Activated CD4-positive, CD25-positive, alpha-beta regulatory T cell treated with anti-CD3 and anti-CD28 coated beads, Interleukin-2, amount 50 U/mL, for 72 hours (primary cell): ENCODE measurements around the gene CDK14.
"Not testable (repeated sequence)": the region's sequence is repeated elsewhere in the genome, so short reads cannot be mapped to it uniquely, and the experiment has no call there.

ENCODE experiments used
- DNase-seq: peaks from one replicate; pipeline ENCODE4 v3.0.0; 2021

Gene CDK14

GRCh38 chr7:90920336-90920735 lies 324.2 kb downstream of the CDK14 start:
- no peak for DNase-seq

- no peak for DNase-seq
These were observed 327.4 kb downstream of the CDK14 start for GRCh38 chr7:90923541-90923997.

- not testable (repeated sequence) for DNase-seq
These were observed 332.7 kb downstream of the CDK14 start for GRCh38 chr7:90928700-90929424.

GRCh38 chr7:90931986-90932916 lies 336.1 kb downstream of the CDK14 start:
- DNase-seq, result no peak

- DNase-seq, result no peak
These were observed 336.9 kb downstream of the CDK14 start for GRCh38 chr7:90933041-90933440.

GRCh38 chr7:90933984-90934383 lies 337.9 kb downstream of the CDK14 start:
- no peak for DNase-seq

GRCh38 chr7:90938371-90938770 lies 342.2 kb downstream of the CDK14 start:
- no peak for DNase-seq

- no peak for DNase-seq
These were observed 343.5 kb downstream of the CDK14 start for GRCh38 chr7:90939666-90940065.

- DNase-seq, result no peak
These were observed 347.9 kb downstream of the CDK14 start for GRCh38 chr7:90944021-90944420.

- DNase-seq, result no peak
These were observed 349.1 kb downstream of the CDK14 start for GRCh38 chr7:90945104-90945787.

GRCh38 chr7:90946730-90947501 lies 350.8 kb downstream of the CDK14 start:
- DNase-seq, result no peak

GRCh38 chr7:90948085-90948484 lies 352.0 kb downstream of the CDK14 start:
- no peak for DNase-seq

GRCh38 chr7:90951229-90951628 lies 355.1 kb downstream of the CDK14 start:
- no peak for DNase-seq

- no peak for DNase-seq
These were observed 356.1 kb downstream of the CDK14 start for GRCh38 chr7:90951986-90952954.

GRCh38 chr7:90955641-90956207 lies 359.6 kb downstream of the CDK14 start:
- DNase-seq, result no peak

GRCh38 chr7:90957883-90958282 lies 361.8 kb downstream of the CDK14 start:
- DNase-seq, result no peak

- DNase-seq, result no peak
These were observed 362.5 kb downstream of the CDK14 start for GRCh38 chr7:90958647-90959046.

GRCh38 chr7:90961037-90961725 lies 365.1 kb downstream of the CDK14 start:
- DNase-seq, result no peak

GRCh38 chr7:90965211-90965610 lies 369.1 kb downstream of the CDK14 start:
- DNase-seq, result no peak

GRCh38 chr7:90966346-90966745 lies 370.2 kb downstream of the CDK14 start:
- no peak for DNase-seq
